DMS79 treated with DMSO at 0.1 percent for 48 hours (cell line): ENCODE results near the gene ZDHHC12.
A peak's percentile ranks its signal among the peaks of the same experiment; 100 is the strongest.

Experiments used
- DNase-seq: peaks from one replicate; lab custom pipeline; 2025; lab: John Stamatoyannopoulos, UW

The ZDHHC12 gene

DNA sequence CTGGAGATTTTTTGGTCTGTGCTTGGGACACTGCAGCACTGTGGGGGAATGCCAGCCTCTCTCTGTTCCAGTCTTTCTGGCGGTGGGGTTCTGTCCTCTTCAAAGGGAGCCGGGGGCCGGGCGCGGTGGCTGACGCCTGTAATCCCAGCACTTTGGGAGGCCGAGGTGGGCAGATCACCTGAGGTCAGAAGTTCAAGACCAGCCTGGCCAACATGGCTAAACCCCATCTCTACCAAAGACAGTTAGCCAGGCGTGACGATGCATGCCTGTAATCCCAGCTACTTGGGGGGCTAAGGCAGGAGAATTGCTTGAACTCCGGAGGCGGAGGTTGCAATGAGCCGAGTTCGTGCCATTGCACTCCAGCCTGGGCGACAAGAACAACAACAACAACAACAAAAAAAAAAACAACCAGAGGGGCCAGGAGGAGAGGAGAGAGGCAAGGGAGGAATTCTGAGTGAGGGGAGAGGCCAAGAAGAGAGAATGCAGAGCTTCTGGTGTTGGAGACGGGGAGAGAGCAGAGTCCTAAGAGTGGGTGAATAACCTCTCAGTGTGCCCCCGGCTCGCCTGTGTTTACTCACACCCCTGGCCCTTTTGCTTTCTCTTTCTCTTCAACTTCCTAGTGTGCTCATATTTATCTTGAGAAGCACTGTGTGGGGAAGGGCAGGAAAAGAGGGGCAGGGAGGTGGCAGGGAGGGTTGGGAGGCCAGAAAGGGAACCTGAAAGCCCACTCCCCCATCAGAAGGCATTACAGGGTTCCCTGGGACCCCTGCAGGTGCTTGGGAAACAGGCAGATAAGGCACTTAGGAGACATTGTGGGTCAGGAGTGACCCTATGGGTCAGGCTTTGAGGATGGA lies 38.1 kb downstream of the ZDHHC12 start:
- DNase-seq, result no peak

DNA sequence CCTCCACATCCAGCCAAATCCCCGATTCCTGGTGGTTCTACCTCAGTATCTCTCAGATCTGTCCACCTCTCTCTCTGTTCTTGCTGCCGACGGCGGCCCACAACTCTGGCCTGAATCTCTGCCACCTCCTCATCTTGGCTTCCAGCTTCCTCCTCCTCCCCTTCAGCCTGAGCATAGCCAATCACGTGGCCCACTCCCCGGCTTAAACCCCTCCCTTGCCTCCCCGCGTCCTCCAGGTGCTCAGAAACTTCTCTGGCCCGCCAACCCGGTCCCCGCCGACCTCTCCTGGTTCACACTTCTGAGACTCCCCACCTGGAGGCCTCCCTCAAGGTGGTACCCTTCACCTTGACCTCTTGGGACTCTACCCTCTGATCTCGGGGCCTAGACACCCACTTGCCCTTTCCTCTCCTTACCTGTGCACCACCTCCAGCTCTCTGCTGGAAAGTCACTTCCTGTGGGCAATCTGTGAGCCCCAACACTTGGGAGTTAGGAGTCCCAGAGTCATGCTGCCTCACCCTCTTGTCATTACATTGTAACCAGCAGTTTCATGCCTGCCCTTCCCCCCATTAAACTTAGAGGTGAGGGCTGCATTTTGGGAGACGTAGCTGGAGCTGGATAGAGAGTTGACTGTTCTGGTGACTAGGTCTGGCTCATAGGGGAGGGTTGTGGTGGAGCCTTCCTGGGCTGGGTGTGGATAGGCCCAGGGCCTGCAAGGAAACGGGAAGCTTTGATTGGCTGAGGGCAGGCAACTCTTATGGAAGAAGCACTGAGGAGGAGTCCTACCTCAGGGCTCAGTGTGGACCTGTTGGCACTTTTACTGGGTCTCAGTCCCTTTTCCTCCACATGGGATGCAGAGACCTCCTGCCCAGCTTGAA lies 39.4 kb downstream of the ZDHHC12 start:
- DNase-seq, result peak; percentile 83

DNA sequence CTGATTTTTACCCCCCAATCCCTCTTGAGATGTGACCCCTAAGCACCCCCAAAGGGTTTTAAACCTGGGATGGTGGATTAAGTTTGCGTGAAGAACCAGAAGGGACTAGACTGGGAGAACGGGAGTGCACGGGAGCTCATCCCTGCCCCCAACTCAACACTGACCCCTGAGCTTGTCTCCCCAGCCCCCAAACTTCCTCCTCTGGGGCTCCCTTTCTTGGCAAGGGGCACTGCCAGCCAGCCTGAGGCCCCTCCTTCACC lies 39.9 kb downstream of the ZDHHC12 start:
- DNase-seq, result no peak

GRCh38 chr9:128683340-128684064 lies 40.4 kb downstream of the ZDHHC12 start:
- peak; percentile 35 for DNase-seq

- no peak for DNase-seq
Observed at GRCh38 chr9:128677794-128678193, 46.1 kb downstream of the ZDHHC12 start.

DNA sequence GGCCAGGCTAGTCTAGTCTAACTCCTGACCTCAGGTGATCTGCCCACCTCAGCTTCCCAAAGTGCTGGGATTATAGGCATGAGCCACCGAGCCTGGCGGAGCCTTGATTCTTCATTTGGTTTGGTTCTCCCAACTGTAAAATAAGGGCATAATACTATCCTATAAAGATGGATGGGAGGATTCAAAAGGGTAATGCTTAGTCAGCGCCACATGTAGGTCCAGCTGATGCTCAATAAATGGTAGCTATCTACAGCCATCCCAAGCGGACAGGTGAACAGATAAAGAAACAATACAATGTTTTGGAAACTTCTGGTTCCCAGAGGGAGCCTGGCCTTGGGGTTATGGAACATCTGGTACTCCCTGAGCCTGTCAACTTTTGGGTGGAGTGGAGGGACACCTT lies 48.5 kb downstream of the ZDHHC12 start:
- DNase-seq, result no peak
